ENCODE data around the gene COL23A1. TPM values are rescaled to one million over a fixed set of nuclear protein-coding genes. Genes with fewer than 3 reads are reported as not detected.

The COL23A1 gene
- total RNA-seq, 1 experiment from 2014 or later = not detected

- TF ChIP-seq CTCF (IDR thresholded peaks at IDR 0.05; ENCODE audit: unreplicated experiment) = no peak
- peaks cover 33% of the 10 kb centered on the region for H3K27me3 Mint-ChIP-seq (ENCODE audit: unreplicated experiment)
- no peaks in the 10 kb centered on the region for H3K36me3 Mint-ChIP-seq (ENCODE audit: insufficient read depth, unreplicated experiment)
- CTCF ChIA-PET = no interaction called here
- intact Hi-C loops (cut with micrococcal nuclease; ENCODE audit: unreplicated experiment) = no loop called here
- H3K4me1 Mint-ChIP-seq (ENCODE audit: low read depth, unreplicated experiment) = no peaks in the 10 kb centered on the region
- H3K9me3 Mint-ChIP-seq (ENCODE audit: low read depth, unreplicated experiment) = peaks cover 3% of the 10 kb centered on the region
- no peak for DNase-seq
- H3K4me3 Mint-ChIP-seq (ENCODE audit: low read depth, unreplicated experiment) = no peak overlapping the region
- H3K27ac Mint-ChIP-seq (ENCODE audit: unreplicated experiment) = no peak overlapping the region
- BruUV-seq (replicated peaks) = no TSS peak
Measured at GRCh38 chr5:178431063-178431781, 159.0 kb downstream of the COL23A1 start.

- TF ChIP-seq CTCF (IDR thresholded peaks at IDR 0.05; ENCODE audit: unreplicated experiment) = no peak
- peaks cover 33% of the 10 kb centered on the region for H3K27me3 Mint-ChIP-seq (ENCODE audit: unreplicated experiment)
- H3K27ac Mint-ChIP-seq (ENCODE audit: unreplicated experiment) = no peak overlapping the region
- intact Hi-C loops (cut with micrococcal nuclease; ENCODE audit: unreplicated experiment) = no loop called here
- H3K4me1 Mint-ChIP-seq (ENCODE audit: low read depth, unreplicated experiment) = no peaks in the 10 kb centered on the region
- BruUV-seq (replicated peaks) = no TSS peak
- H3K36me3 Mint-ChIP-seq (ENCODE audit: insufficient read depth, unreplicated experiment) = no peaks in the 10 kb centered on the region
- DNase-seq = no peak
- no peak overlapping the region for H3K4me3 Mint-ChIP-seq (ENCODE audit: low read depth, unreplicated experiment)
- peaks cover 3% of the 10 kb centered on the region for H3K9me3 Mint-ChIP-seq (ENCODE audit: low read depth, unreplicated experiment)
- CTCF ChIA-PET = no interaction called here
Measured at GRCh38 chr5:178430186-178431062, 159.8 kb downstream of the COL23A1 start.

- no peak overlapping the region for H3K27ac Mint-ChIP-seq (ENCODE audit: unreplicated experiment)
- TF ChIP-seq CTCF (IDR thresholded peaks at IDR 0.05; ENCODE audit: unreplicated experiment) = no peak
- BruUV-seq (replicated peaks) = no TSS peak
- H3K4me3 Mint-ChIP-seq (ENCODE audit: low read depth, unreplicated experiment) = no peak overlapping the region
- peaks cover 33% of the 10 kb centered on the region for H3K27me3 Mint-ChIP-seq (ENCODE audit: unreplicated experiment)
- H3K36me3 Mint-ChIP-seq (ENCODE audit: insufficient read depth, unreplicated experiment) = no peaks in the 10 kb centered on the region
- DNase-seq = no peak
- H3K9me3 Mint-ChIP-seq (ENCODE audit: low read depth, unreplicated experiment) = peaks cover 3% of the 10 kb centered on the region
- no peaks in the 10 kb centered on the region for H3K4me1 Mint-ChIP-seq (ENCODE audit: low read depth, unreplicated experiment)
- CTCF ChIA-PET = no interaction called here
- intact Hi-C loops (cut with micrococcal nuclease; ENCODE audit: unreplicated experiment) = no loop called here
Measured at GRCh38 chr5:178429491-178430185, 160.6 kb downstream of the COL23A1 start.

GRCh38 chr5:178429156-178429468, 161.1 kb downstream of the COL23A1 start:
- DNase-seq = no peak
- intact Hi-C loops (cut with micrococcal nuclease; ENCODE audit: unreplicated experiment) = no loop called here
- no peaks in the 10 kb centered on the region for H3K4me1 Mint-ChIP-seq (ENCODE audit: low read depth, unreplicated experiment)
- peaks cover 33% of the 10 kb centered on the region for H3K27me3 Mint-ChIP-seq (ENCODE audit: unreplicated experiment)
- no TSS peak for BruUV-seq (replicated peaks)
- H3K36me3 Mint-ChIP-seq (ENCODE audit: insufficient read depth, unreplicated experiment) = no peaks in the 10 kb centered on the region
- H3K4me3 Mint-ChIP-seq (ENCODE audit: low read depth, unreplicated experiment) = no peak overlapping the region
- peaks cover 3% of the 10 kb centered on the region for H3K9me3 Mint-ChIP-seq (ENCODE audit: low read depth, unreplicated experiment)
- H3K27ac Mint-ChIP-seq (ENCODE audit: unreplicated experiment) = no peak overlapping the region
- CTCF ChIA-PET = no interaction called here
- TF ChIP-seq CTCF (IDR thresholded peaks at IDR 0.05; ENCODE audit: unreplicated experiment) = no peak
